CD4-positive, alpha-beta T cell treated with Interferon alpha-2 for 1 hour (primary cell): Measurements from ENCODE around the gene VPS4B.
"Not testable (repeated sequence)": the region's sequence is repeated elsewhere in the genome, so short reads cannot be mapped to it uniquely, and the experiment has no call there.

Source experiments
- DNase-seq, 2 donors: peaks; one replicate each; pipeline ENCODE4 v3.0.0-alpha.2; 2020 to 2022

VPS4B gene

DNA sequence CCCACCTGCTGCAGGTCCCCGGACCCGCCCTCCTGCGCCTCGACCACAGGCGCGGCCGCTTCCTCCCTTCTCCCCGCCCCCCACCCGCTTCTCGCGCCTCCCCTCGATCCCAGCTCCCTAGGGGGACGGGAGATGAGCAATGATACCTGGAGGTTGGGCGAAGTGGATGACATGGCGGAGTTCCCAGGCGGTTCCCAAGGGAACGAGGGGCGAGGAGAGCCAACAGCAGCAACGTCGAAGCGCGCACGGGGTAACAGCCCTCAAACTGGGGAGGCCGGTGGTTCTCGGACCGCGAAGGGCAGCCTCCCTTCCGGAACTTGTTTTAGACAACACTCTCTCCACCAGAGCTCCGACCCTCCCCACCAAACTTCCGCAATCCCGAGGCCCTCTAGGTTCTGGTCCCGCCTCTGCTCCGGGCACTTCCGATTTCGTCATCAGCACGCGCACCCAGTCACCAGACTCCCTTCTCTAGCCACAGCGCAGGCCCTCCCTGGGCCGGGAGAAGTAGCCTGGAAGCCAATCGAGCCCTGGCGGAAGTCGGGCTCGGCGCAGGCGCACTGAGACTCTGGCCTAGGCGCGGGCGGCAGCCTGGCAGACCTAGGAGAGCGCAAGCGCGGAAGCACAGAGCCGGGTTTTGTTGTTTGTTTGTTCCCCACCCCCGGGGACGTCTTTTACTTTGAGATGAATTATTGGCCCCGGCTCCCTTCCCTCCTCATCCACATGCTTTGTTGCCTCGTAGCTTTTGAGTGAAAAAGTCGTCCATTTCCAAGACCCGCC, at the start of gene VPS4B:
TSS of gene VPS4B (minus strand) at position 390 of the 777 bp plus-strand sequence. CDS start at position 173, 217 bp downstream.
- peak; percentile 99 to 100 for DNase-seq

- DNase-seq = no peak
Measured at GRCh38 chr18:63470751-63471150, 48.5 kb upstream of the VPS4B start.

DNA sequence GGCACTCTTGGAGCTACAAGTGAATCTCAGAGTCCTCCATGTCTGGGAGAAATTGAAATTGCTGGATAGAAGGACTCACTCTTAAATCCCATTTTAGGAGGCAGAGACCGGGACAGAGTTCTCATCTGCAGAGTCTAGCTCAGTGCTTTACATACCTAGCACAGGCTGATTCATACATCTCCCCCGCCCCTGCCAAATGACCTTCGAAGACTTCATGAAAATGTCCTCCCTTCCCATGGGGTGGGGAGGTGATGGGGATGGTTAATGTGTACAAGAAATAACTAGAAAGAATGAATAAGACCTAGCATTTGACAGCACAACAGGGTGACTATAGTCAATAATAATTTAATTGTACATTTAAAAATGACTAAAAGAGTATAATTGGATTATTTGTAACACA, 46.3 kb upstream of the VPS4B start:
- DNase-seq = no peak

DNA sequence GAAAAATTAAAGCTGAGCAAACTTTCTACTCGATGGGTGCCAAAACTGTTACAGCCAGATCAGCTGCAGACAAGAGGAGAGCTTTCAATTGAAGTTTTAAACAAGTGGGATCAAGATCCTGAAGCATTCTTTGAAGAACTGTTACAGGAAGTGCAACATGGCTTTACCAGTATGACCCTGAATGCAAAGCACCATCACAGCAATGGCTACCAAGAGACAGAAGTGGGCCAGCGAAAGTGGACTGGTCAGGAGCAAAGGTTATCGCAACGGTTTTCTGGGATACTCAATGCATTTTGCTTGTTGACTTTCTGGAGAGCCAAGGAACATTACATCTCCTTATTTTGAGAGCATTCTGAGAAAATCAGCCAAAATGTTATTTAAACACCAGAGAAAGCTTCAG, 45.4 kb upstream of the VPS4B start:
- no peak for DNase-seq

DNA sequence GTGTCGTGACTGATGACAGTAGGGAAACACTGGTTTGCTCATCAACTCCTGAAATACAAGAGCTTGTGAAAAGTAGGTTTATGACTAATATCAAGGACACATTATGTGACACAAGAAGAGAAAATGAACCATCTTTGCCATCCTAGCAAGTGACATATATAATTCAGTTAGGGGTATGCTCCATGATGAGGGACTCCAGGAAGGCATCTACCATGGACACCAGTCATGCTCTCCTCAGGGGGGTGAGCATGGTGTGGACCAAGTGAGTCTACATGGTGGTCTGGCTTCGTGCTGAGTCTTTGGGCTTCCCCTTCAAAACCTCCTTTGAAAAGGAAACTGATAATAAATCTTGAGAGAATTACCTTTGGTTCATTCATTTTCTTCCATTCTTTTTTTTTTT, 42.8 kb upstream of the VPS4B start:
- DNase-seq = no peak

DNA sequence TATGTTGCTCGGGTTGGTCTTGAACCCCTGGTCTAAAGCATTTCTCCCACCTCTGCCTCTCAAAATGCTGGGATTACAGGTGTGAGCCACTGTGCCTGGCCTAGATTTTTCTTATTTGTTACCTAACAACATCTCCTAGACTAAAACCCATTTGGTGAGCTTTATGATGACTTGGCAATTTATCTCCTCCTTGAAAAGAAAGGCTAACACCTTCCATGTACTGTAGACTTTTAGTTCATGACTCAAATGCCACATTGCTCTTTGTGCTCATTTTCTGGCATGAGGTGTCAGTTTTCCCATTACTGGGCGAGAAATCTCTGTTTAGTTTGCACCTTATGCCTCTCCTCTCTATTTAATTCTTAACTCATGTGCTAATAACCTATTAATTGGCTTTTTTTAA, 42.2 kb upstream of the VPS4B start:
- no peak for DNase-seq

- no peak for DNase-seq
Measured at GRCh38 chr18:63460414-63460813, 38.1 kb upstream of the VPS4B start.

GRCh38 chr18:63457977-63458376, 35.7 kb upstream of the VPS4B start:
- DNase-seq = no peak

DNA sequence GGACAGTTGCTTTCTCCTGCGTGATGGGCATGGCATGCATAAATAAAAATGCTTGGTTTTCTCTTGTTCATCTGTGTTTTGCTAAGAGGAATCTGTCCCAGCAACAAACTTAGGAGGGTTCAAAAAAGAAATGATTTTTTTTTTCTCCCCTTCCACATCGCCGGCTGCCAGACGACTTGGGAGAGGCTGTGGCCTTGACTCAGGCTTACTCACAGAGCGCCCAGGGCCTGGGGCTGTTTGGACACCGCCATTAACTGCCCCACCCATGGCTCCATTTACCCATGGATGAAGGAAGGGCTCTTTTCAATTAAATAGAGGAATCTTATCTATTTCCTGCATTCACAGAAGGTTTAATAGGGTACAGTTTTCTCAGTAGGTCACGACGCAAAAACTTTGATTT, 32.2 kb upstream of the VPS4B start:
- no peak for DNase-seq

GRCh38 chr18:63452751-63453150, 30.5 kb upstream of the VPS4B start:
- DNase-seq = not testable (repeated sequence)

GRCh38 chr18:63451799-63452660, 29.8 kb upstream of the VPS4B start:
- DNase-seq = no peak

GRCh38 chr18:63449426-63449825, 27.1 kb upstream of the VPS4B start:
- no peak for DNase-seq

DNA sequence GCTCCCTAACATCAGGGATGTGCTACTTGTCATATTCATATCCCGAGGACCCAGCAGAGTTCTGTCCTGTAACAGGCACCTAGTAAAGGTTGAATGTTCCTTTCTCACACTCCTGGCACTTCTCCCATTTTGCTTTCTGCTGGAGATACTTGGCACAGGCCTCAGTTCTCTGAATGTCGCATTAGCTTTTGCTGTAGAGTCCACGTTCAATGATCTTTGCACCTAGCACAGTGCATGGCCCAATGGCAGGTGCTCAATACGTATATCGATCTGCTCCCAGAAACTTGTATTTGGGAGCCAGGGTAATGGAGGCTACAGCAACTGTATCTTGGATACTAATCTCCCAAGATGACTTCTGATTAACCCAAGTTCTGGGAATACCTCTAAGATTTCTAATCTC, 24.8 kb upstream of the VPS4B start:
- DNase-seq = no peak

DNA sequence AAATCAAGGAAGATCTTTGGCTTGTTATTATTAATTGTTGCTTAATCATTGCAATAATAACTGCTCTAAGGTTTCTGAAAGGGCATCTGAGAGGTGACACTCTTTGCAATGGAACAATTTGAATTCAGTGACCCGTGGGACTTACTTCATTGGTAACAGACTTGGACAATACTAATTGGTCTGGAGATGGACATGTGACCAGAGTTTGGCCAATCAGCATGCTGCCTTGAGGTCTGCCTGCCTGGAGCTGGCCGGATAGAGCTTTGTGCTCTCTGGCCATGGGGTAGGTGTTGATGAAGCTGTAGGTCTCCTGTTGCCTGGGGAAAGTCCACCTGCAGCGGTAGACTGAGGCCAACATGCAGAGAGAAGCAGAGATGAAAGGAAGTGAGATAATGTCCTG, 24.0 kb upstream of the VPS4B start:
- no peak for DNase-seq

DNA sequence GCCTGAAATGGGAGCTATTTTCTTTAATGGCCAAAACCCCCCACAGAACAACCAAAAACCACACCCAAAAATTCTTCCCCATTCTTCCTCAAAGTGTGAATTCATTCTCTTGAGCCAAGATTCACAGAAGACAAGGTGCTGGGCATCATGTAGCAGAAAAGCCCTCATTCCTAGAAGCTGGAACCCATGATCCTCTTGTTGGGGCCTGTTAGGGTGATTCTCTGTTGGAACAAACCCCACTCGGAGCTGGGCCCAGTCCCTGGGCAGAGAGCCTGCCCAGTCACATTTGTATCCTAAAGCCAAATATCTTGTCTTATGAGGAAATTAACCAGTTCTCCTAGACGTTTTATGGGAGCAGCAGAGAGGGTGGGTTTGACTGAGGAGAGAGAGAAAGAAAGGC, 22.8 kb upstream of the VPS4B start:
- no peak for DNase-seq

DNA sequence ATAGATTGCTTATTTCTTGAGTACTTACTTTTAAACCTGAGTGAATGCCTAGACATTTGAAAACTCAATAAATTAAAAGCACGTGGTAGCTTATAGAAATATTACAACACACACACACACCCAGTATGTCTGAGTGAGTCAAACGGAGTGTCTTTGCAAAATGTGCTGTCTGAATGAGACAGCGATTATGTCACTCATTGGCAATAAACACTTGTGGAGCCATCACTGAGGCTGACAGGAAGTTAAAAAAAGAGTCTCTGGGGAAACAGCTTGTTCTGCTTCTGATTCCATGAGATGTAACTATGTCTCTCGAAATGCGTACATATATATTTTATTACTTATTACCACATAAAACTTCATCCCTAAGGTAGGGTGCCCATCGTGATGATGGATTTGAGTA, 22.3 kb upstream of the VPS4B start:
- DNase-seq = peak; percentile 17 to 54

- no peak for DNase-seq
Measured at GRCh38 chr18:63443829-63444228, 21.6 kb upstream of the VPS4B start.

DNA sequence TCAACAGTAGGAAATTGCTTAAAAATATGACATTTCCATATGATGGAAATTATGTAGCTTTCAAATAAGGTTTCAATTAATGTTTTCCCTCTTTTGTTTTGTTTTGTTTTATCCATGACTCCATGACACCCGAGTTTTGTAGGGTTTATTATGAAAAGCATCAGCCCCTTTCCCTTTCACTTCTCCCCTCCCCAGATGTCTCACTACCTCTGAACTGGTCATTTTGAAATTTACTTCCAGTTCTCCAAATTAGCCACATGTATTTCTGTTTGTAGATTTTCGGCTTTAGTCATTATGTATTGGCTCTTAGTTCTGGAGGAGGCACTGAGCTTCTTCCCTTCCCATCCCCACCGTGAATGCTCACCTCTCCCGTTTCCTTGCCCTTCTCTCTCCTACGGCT, 18.6 kb upstream of the VPS4B start:
- DNase-seq = peak in 1 of 2 donors; percentile 8

DNA sequence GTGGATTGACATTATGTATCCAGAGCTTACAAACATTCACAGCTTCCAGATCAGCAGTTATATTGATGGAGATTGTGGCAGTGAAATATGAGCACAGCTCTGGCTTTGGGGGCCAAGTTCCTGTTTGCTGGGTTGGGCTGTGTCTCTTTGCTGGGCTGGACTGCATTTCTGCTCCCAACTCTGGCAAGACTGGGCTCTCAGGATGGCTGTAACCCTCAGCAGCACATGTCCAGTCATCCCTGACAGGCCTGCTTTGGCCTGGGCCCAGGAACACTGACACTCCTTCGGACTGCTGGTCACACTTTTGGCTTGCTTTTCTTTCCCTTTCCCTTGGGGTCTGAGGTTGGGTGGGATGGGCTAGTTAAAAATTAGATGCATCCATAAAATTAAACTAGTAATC, 17.9 kb upstream of the VPS4B start:
- DNase-seq = no peak

GRCh38 chr18:63439334-63439733, 17.1 kb upstream of the VPS4B start:
- peak; percentile 37 to 67 for DNase-seq

DNA sequence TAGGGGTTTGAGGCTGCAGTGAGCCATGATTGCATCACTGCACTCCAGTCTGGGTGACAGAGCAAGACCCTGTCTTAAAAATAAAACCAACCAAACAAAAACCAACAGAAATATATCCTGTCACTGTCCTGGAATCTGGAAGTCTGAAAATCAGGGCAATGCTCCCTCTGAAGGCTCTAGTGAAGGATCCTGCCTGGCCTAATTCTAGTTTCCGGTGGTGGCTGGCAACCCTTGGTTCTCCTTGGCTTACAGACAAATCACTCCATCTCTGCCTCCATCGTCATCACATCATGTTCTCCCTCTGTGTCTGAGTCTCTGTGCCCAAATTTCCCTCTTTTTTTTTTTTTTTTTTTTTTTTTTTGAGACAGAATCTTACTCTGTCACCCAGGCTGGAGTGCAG, 15.9 kb upstream of the VPS4B start:
- DNase-seq = no peak

DNA sequence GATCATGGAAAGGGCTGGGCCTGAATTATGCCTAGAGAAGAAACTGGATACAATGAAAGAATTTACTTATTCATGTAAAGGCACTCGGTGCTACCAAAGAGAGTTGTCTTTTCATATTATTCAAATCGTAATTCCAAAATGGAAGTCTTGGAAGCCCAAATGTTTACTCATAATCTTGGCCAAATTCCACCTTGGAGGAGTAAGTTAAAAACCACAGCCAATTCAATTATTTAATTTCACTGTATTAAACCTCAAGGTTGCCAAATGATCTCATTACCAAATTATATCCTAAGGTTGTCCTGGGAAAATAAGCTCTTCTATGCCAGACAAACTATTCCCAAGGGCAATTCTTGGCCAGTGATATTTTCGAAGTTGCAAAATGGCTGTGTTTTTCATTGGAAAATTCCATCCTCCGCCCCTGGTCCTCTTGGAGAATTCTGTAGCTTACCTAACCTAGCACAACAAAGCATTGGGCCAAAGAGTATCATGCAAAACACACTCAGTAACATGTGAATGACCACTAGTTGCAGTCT, 11.1 kb upstream of the VPS4B start:
- DNase-seq = no peak

GRCh38 chr18:63431180-63431579, 8.9 kb upstream of the VPS4B start:
- DNase-seq = no peak

DNA sequence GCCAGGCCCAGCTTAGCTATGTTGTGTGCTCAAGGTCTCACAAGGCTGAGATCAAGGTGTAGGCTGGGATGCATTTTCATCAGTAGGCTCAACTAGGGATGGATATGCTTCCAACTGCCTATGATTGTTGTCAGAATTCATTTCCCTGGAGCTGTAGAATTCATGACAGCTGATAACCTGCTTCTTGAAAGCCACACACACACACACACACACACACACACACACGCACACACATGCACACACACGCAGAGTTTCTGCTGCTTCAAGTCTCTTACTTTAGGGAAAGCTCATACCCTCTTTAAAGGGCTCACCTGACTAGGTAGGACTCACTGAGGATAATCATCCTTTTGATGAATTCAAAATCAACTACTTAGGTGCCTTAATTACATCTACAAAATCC, 8.2 kb upstream of the VPS4B start:
- no peak for DNase-seq
